Measurements from ENCODE around the gene CARMIL1.

Gene CARMIL1

DNA sequence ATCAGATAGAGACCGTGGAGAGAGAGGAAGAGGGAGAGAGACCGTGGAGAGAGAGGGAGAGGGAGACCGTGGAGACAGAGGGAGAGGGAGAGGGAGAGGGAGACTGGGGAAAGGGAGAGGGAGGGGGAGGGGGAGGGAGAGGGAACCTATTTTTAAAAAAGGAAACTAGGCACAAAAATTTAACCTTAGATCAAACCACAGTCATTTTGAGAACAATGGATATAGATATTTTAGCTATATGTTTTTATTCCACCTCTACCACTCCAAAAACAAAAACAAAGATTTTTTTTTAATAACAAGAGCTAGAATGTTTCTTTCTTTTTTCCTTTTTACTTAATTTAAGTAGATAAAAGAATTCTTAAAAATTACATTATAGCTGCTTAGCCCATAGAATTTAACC, 307.8 kb downstream of the CARMIL1 start:
- no peak for DNase-seq

- no peak for DNase-seq
Observed at GRCh38 chr6:25590986-25591385, 311.8 kb downstream of the CARMIL1 start.

- DNase-seq: no peak
Observed at GRCh38 chr6:25596928-25597818, 318.0 kb downstream of the CARMIL1 start.

GRCh38 chr6:25599516-25600085, 320.4 kb downstream of the CARMIL1 start:
- DNase-seq: no peak

GRCh38 chr6:25601800-25602673, 322.9 kb downstream of the CARMIL1 start:
- no peak for DNase-seq

- no peak for DNase-seq
Observed at GRCh38 chr6:25602674-25602982, 323.5 kb downstream of the CARMIL1 start.

DNA sequence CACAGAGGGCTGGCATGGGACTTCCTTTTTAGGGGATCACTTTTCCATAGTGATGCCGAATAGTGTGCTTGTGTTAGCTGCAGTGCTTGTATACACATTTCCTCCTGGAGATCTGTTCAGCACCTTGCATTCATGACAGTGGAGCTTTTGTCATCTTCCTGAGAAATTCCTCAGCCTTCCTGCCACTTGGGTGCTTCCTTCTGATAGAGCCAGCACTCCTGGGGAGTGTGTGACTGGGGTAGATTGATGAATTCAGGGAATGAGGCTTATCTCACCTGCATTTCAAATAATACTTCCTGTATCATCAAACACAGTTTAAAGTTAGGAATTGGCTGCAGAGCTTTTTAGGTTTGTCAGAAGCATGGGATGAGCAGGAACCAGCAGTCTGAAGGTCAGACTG, 324.1 kb downstream of the CARMIL1 start:
- no peak for DNase-seq

- no peak for DNase-seq
Observed at GRCh38 chr6:25606151-25606550, 327.0 kb downstream of the CARMIL1 start.

DNA sequence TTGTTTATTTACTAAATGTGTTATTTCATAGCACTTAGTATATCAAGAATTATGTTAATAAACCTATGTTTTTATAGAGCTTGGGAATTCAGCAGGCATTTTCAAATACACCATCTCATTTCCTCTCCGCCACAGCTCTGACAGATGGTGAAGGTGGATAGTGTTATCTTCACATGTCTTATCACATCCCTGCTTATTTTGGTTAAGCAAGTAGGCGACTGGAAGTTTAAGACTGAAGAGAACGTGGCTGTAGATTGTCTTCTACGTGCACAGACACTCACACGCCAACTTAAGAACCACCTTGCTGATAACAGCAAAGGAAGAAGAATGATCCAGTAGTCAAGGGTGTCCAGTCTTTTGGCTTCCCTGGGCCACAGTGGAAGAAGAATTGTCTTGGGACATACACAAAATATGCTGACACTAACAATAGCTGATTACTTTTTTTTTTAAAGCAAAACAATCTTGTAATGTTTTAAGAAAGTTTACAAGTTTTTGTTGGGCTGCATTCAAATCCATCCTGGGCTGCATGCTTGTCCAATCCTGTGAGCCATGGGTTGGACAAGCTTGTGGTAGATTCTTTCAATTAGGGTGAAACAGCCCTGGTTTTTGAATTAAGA, 329.5 kb downstream of the CARMIL1 start:
- no peak for DNase-seq

DNA sequence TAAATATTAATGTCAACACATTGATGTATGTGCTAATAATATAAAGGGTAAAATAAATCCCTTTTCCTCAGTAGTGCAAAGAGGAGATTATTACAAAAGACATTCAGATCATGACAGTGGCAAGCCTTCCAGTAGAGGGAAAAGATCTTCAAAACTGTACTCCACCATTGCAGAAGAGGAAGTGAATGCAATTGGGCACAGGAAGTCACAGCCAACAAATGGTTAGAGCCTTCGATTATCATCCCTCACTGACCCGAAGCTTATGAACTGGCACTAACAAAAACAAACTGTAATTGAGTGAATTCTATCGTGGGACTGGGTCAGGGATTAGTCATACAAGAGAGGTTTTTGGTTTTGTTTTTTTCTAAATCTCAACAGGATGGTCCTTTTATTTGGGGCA, 333.5 kb downstream of the CARMIL1 start:
- DNase-seq: no peak

DNA sequence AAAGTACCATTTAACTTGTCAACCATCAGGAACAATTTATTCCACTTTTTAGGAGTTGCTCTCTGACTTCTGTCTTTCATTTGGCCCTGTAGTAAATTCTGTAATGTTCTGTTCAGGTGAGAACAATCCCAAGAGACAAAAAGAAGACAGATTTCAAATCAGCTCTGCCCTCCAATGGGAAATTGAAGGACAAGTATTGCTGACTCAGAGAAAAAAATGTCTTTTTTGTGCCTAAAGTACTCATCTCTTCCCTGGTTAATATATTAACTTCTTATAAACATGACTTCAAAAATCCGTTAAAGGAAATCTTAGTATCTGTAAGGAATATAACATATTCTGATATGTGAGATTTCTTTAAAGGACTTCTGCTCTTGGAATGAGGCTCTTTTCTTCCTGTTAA, 334.2 kb downstream of the CARMIL1 start:
- no peak for DNase-seq

DNA sequence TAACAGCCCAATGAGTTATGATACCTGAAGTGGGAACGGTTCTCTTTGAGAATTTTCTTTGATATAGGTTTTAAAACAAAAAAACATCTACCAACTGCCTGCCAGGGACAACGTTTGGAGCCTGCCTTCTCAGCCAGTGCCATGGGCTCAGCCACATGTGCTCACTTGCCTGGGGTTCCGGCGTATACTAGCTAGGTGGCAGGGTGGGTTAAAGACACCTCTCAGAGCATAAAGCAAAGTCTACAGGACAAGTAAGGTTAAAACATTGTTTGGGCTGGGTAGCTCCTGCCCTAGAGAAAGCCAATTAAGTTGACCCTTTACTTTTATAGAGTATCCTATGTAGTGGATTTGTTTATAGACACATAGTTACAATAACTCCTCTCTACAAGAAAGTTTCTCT, 334.9 kb downstream of the CARMIL1 start:
- no peak for DNase-seq

DNA sequence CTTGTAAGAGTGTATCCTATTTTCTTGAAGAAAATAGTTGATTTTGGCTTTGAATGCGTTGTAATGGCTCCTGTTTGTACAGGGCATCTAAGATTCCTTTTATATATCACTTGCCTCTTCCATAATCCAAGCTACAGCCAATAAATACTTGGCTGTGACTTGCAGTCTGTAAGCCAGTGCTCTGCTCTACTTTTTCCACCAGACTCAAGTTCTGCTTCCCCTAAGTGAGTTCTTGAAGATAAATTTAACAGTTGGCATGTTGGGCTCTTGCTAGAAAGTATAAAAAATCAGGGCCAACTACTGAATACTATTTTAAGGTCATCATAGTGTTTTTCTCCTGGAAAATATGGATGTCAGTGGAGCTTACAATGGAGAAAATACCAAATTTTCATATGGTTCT, 336.3 kb downstream of the CARMIL1 start:
- no peak for DNase-seq

DNA sequence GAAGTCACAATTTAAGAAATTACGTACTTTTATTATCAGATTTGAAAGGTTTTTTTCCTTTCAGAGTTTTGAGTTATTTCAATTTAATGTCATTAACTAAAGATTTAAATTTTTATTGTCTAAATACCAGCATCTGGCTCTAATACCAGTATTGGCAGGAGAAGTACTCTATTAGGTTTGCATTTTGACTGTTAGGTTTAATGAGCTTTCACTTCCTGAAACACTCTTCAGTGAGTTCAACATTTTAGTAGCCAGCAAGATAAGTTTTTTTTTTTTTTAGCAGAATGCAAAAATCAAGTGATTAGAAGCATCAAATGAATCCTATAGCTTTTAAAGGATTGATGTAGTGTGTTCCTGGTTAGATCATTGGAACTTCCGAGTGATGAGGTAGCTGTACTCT, 338.8 kb downstream of the CARMIL1 start:
- no peak for DNase-seq

DNA sequence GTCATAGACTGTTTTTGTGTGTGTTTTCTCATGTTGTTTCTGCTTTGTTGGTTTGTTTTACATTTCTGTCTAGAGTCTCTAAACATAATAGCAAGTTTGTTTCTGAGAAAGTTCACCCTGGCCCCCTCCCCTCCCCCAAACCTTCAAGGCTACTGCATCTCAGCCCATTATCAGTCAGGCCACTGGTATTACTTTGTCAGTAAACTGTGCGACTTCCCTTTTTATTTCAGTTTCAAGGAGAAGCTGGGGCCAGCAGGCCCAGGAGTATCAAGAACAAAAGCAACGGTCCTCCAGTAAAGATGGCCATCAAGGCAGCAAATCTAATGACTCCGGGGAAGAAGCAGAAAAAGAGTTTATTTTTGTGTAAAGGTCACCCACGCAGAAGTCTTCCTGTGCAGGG, 340.0 kb downstream of the CARMIL1 start:
- DNase-seq: no peak

DNA sequence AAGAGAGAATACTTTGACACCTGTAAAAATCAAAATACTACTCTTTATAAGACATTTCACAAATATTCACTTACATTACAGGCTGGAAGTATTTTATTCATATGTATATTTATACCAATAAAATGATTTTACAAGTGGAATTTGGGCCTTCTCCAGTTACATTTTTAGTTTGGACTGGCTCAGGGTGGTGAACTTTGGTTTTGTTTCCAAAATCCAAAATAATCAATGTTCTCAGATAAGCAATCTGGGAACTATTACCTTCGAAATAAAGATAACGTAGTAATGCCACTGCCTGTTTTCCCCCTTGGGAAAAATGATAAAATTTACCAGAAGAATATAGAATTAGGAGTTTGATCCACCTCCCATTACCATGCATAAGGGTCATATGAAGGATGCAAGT, 341.2 kb downstream of the CARMIL1 start:
- DNase-seq: no peak

GRCh38 chr6:25623065-25623464, 343.9 kb downstream of the CARMIL1 start:
- no peak for DNase-seq

GRCh38 chr6:25623879-25624278, 344.7 kb downstream of the CARMIL1 start:
- DNase-seq: no peak

- DNase-seq: no peak
Observed at GRCh38 chr6:25627001-25627400, 347.8 kb downstream of the CARMIL1 start.

DNA sequence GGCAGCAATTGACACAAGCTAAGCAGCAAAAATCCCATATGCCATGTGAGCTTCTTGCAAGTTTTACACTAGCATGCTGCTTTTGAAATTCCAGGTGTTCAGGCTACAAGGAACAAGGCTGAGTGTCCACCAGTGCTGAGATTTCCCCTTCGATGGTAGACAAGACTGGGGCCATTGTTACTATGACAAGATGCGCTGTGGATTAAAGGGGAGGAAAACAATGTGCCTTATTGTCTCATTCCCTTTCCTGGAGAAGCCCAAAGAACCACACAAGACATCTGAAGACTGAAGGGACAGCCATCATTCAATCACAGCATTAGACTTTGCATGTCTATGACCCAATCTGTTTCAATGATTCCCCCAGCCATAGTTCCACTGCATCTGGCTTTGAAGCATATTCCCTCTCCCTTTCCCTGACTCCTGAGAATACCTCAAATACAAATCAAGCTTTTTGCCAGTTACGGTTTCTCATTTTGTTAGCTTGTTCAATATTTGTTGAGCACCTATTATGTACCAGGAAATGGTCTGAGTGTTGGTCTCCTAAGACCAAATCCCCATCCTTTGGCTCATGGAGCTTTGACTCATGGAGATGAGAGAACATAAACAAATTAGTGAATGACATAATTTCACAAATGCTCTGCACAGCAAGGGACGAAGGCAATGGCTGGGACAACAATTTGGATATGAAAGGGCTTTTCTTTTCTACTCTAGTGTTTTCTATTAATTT, 349.5 kb downstream of the CARMIL1 start:
- no peak for DNase-seq

- DNase-seq: no peak
Observed at GRCh38 chr6:25629198-25629576, 350.0 kb downstream of the CARMIL1 start.

- DNase-seq: no peak
Observed at GRCh38 chr6:25630508-25631278, 351.5 kb downstream of the CARMIL1 start.
